Measurements from ENCODE around the gene GPATCH2.

The GPATCH2 gene

GRCh38 chr1:217630711-217631591 is at the start of gene GPATCH2, which contains the start of gene SPATA17:
Gene GPATCH2 (minus strand): TSS chr1:217631090. CDS start chr1:217630971, 119 bp downstream.
Gene SPATA17 (plus strand): TSS chr1:217631344. CDS start chr1:217631379, 35 bp downstream.
- TF ChIP-seq CTCF (IDR thresholded peaks at IDR 0.05; ENCODE audit: low read depth, low read length): no peak
- peak within 1 kb of the TSS; percentile 71 for H3K4me3 ChIP-seq (ENCODE audit: low read depth, low read length)

GRCh38 chr1:217674028-217674729 is 43.3 kb upstream of the GPATCH2 start:
- no peak for TF ChIP-seq CTCF (IDR thresholded peaks at IDR 0.05; ENCODE audit: low read depth, low read length)
- H3K4me3 ChIP-seq (ENCODE audit: low read depth, low read length): no peak overlapping the region

- TF ChIP-seq CTCF (IDR thresholded peaks at IDR 0.05; ENCODE audit: low read depth, low read length): no peak
- no peak overlapping the region for H3K4me3 ChIP-seq (ENCODE audit: low read depth, low read length)
These were observed 42.5 kb upstream of the GPATCH2 start for GRCh38 chr1:217673387-217673786.

- no peak for TF ChIP-seq CTCF (IDR thresholded peaks at IDR 0.05; ENCODE audit: low read depth, low read length)
- no peak overlapping the region for H3K4me3 ChIP-seq (ENCODE audit: low read depth, low read length)
These were observed 37.6 kb upstream of the GPATCH2 start for GRCh38 chr1:217668351-217668940.

GRCh38 chr1:217661407-217661806 is 30.5 kb upstream of the GPATCH2 start:
- H3K4me3 ChIP-seq (ENCODE audit: low read depth, low read length): no peak overlapping the region
- no peak for TF ChIP-seq CTCF (IDR thresholded peaks at IDR 0.05; ENCODE audit: low read depth, low read length)

GRCh38 chr1:217660353-217661062 is 29.6 kb upstream of the GPATCH2 start:
- peak overlapping the region; percentile 7; the same call in 1 of the 2 replicates for H3K4me3 ChIP-seq (ENCODE audit: low read depth, low read length)

More at GRCh38 chr1:217660353-217661062, 29.6 kb upstream of the GPATCH2 start:
- no peak; the same call in 1 of the 2 replicates for TF ChIP-seq CTCF (IDR thresholded peaks at IDR 0.05; ENCODE audit: low read depth, low read length)

Measured in WI38 (cell line).